ENCODE results near the gene CDC42BPB.
A peak's percentile ranks its signal among the peaks of the same experiment; 100 is the strongest.

The CDC42BPB gene, protein sequence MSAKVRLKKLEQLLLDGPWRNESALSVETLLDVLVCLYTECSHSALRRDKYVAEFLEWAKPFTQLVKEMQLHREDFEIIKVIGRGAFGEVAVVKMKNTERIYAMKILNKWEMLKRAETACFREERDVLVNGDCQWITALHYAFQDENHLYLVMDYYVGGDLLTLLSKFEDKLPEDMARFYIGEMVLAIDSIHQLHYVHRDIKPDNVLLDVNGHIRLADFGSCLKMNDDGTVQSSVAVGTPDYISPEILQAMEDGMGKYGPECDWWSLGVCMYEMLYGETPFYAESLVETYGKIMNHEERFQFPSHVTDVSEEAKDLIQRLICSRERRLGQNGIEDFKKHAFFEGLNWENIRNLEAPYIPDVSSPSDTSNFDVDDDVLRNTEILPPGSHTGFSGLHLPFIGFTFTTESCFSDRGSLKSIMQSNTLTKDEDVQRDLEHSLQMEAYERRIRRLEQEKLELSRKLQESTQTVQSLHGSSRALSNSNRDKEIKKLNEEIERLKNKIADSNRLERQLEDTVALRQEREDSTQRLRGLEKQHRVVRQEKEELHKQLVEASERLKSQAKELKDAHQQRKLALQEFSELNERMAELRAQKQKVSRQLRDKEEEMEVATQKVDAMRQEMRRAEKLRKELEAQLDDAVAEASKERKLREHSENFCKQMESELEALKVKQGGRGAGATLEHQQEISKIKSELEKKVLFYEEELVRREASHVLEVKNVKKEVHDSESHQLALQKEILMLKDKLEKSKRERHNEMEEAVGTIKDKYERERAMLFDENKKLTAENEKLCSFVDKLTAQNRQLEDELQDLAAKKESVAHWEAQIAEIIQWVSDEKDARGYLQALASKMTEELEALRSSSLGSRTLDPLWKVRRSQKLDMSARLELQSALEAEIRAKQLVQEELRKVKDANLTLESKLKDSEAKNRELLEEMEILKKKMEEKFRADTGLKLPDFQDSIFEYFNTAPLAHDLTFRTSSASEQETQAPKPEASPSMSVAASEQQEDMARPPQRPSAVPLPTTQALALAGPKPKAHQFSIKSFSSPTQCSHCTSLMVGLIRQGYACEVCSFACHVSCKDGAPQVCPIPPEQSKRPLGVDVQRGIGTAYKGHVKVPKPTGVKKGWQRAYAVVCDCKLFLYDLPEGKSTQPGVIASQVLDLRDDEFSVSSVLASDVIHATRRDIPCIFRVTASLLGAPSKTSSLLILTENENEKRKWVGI (N-terminal part only)

DNA sequence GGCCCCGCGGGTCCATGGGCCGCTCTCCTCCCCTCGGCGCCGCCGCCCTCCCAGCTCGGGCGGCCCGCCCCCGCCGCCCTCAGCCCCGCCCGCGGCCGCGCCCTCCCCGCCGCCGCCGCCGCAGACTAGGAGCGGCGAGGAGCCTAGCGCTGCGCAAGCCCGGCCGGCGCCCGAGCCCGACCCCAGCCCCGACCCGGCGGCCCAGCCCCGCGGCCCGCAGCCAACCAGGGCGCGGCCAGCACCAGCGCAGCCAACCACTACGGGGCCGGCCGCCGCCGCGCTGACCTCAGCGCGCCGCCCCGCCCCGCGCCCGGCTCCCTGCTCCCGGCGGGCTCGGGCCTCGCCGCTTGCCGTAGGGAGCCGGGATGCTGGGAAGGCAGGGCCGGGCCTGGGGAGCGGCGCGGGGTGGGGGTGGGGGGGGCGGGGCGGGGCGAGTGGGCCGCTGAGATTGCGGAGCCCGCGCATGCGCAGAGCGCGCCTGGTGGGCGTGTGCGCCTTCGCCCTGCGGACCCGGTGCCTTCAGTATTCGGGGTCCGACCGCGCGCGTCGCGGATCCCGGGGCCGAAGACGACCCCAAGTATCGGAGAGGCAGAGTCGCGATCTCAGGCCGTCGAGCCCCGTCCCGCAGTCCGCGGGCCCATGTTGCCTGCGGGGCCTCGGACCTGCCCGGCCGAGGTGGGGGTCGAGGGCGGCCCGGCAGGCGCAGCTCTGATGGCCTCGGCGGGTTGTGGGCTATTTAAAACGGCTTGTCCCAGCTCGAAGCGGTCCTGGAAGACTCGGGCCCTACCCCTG is at the start of gene CDC42BPB:
Gene CDC42BPB (minus strand): TSS at position 178 of the 792 bp plus-strand sequence. CDS start 376 bp downstream, outside the sequence.
- TF ChIP-seq, protein P1, sequence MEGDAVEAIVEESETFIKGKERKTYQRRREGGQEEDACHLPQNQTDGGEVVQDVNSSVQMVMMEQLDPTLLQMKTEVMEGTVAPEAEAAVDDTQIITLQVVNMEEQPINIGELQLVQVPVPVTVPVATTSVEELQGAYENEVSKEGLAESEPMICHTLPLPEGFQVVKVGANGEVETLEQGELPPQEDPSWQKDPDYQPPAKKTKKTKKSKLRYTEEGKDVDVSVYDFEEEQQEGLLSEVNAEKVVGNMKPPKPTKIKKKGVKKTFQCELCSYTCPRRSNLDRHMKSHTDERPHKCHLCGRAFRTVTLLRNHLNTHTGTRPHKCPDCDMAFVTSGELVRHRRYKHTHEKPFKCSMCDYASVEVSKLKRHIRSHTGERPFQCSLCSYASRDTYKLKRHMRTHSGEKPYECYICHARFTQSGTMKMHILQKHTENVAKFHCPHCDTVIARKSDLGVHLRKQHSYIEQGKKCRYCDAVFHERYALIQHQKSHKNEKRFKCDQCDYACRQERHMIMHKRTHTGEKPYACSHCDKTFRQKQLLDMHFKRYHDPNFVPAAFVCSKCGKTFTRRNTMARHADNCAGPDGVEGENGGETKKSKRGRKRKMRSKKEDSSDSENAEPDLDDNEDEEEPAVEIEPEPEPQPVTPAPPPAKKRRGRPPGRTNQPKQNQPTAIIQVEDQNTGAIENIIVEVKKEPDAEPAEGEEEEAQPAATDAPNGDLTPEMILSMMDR (IDR thresholded peaks at IDR 0.05; ENCODE audit: low read depth, low read length, missing control alignments) = no peak
- peak within 1 kb of the TSS; percentile 82 for H3K4me3 ChIP-seq (ENCODE audit: low read depth, low read length)
- DNase-seq (ENCODE audit: low read depth) = no peak

DNA sequence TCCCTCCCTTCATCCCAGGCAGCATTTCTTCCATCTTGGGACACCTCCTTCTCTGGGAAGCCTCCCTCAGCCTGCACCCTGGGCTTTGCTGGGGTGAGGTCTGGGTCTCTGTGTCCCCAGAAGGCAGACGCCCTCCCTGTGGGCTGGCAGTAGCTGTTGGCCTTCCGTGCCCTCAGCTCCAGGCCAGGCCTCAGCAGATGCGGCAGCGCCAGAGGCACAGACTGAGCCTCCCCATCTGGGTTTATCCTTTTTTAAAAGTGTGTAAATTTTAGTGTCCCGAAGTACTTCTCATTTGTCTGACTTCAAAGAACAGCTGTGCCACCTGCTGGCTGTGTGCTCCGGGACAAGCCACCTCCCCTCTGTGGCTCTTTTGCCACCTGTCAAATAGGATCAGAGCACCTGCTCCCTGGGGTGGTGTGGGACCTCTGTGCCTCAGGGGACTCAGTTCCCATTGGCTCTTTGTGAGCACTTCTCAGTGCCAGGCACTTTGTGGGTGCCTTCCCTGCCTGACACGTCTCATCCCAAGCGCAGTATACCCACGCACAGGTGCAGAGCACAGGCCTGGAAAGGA is 48.3 kb upstream of the CDC42BPB start:
- TF ChIP-seq, protein P1 (IDR thresholded peaks at IDR 0.05; ENCODE audit: low read depth, low read length, missing control alignments) = peak; percentile 34
- no peak for DNase-seq (ENCODE audit: low read depth)
- H3K4me3 ChIP-seq (ENCODE audit: low read depth, low read length) = no peak overlapping the region

DNA sequence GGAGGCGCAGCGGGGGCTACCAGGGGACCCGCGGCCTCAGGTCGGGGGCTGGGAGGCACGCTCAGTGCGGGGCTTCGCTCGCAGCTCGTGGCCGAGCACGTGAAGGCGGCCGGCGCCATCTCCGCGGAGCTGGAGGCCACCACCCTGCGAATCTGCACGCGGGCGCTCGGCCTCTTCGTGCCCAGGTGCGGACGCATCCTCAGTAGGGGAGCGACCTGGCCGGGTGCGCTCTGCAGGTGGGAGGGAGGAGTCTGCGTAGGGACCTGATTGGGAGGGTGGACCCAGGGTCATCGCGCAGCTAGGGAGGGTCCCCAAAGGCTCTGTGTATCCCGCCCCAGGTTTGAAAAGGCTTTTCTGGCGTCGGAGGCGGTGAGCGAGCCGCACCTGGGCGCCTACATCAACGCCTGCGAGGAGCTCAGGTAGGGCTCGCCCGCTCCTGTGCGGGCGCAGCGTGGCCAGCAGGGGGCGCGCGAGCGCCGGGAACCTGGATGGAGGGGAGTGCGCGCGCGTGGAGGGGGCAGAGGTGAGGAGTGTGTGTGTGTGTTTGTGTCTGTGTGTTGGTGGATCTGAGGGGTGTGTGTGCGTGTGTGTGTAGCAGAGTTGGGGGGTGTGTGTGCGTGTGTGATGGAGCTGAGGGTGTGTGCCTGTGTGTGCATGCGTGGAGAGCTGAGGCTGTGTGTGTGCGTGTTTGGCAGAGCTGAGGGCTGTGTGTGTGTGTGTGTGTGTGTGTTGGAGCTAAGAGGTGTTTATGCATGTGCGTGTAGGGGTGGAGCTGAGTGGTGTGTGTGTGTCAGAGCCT is 47.5 kb upstream of the CDC42BPB start:
- H3K4me3 ChIP-seq (ENCODE audit: low read depth, low read length) = no peak overlapping the region
- DNase-seq (ENCODE audit: low read depth) = no peak
- TF ChIP-seq, protein P1 (IDR thresholded peaks at IDR 0.05; ENCODE audit: low read depth, low read length, missing control alignments) = peak; percentile 99

DNA sequence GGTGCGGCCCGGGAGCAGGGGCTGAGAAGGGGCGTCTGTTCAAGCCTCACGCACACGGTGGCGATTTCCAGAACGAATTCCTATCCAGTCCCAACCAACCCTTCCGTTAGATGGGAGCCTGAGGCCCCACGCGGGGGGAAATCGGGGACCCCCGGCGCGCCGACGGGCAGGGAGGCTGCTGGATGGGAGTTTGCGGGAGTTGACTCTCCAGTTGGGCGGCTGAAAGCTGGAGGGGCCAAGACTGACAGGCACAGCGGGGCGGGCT is 47.0 kb upstream of the CDC42BPB start:
- TF ChIP-seq, protein P1 (IDR thresholded peaks at IDR 0.05; ENCODE audit: low read depth, low read length, missing control alignments) = no peak
- H3K4me3 ChIP-seq (ENCODE audit: low read depth, low read length) = no peak overlapping the region
- DNase-seq (ENCODE audit: low read depth) = no peak

DNA sequence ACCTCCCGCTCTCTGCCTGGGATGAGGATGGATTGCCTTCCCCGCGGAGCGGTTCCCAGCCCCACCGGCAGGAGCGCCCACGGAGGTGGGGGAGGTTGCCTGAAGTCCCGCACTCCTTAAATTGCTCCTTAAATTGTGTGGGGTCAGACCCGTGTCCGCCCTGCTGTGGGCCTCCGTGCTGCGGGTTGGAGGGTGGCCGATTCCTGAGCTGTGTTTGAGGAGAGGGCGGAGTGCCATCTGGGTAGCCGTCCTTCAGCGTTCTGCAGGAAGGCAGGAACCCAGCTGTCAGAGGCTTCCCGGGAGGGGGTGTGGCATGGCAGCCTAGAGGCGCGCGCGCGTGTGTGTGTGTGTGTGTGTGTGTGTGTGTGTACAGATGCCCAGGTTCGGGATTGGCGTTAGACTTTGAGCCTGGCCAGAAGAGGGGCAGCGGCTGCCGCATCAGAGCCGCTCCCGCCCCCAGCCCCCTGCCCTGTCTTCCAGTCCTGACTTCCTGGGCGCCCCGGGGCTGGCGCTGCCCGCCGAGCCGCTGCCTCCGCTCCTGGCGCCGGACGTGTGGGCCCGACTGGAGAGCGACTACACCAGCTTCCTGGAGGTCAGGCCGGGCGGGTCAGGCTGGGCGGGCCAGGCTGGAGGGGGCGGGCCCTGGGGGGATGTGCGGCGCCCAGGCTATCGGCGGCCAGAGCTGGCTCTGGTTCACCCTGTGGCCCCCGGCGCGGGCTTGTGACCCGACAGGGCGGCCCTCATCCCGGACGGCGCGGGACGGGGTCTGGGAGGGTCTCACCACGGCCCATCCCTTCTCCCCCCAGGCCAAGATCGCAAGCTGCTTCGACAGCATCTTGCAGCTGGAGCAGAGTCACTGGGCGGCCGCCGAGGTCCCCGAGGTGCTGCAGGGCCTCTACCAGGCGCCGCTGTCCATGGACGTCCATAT is 46.4 kb upstream of the CDC42BPB start:
- no peak overlapping the region for H3K4me3 ChIP-seq (ENCODE audit: low read depth, low read length)
- TF ChIP-seq, protein P1 (IDR thresholded peaks at IDR 0.05; ENCODE audit: low read depth, low read length, missing control alignments) = peak; percentile 21
- no peak for DNase-seq (ENCODE audit: low read depth)
